ENCODE data around the gene UVSSA. TPM values are rescaled to one million over a fixed set of nuclear protein-coding genes. Genes with fewer than 3 reads are reported as not detected.
A peak's percentile ranks its signal among the peaks of the same experiment; 100 is the strongest.

Gene UVSSA
- total and polyA plus RNA-seq, 9 of the 15 experiments (the other 6 are each of a cell fraction or from before 2014, with no cell fraction given): 0.21 to 14.6 (median 3.3) TPM

GRCh38 chr4:1409079-1409478, 62.1 kb downstream of the UVSSA start:
- Histone ChIP-seq H3K9me3 (replicated peaks; ENCODE audit: control insufficient read depth, insufficient read depth, low read depth, low read length) (no peaks in the 10 kb centered on the region; the same call in 1 of the 2 replicates), H2AFZ (ENCODE audit: low read depth, low read length) (no peak overlapping the region), H3K27ac (ENCODE audit: extremely low read depth, low read depth, low read length) (no peak overlapping the region), H3K4me2 (ENCODE audit: insufficient read depth, low read length) (no peak overlapping the region), H3K9ac (ENCODE audit: insufficient read depth in 1 of 2, low read depth in 2 of 2, low read length in 2 of 2) (no peak overlapping the region), H3K4me3 (no peak overlapping the region), H3K4me1 (replicated peaks in 1 of 2; ENCODE audit: control insufficient read depth in 2 of 2, insufficient read depth in 2 of 2, low read length in 2 of 2) (peaks cover 0 to 24% of the 10 kb centered on the region in 2 experiments; a peak in 3 of 5 replicates), H3K27me3 (ENCODE audit: control insufficient read depth in 2 of 2, insufficient read depth in 2 of 2, low read length in 2 of 2) (no peaks in the 10 kb centered on the region; a peak in 1 of 5 replicates), H4K20me1 (replicated peaks; ENCODE audit: control insufficient read depth, insufficient read depth, low read length) (no peaks in the 10 kb centered on the region), H3K36me3 (ENCODE audit: control insufficient read depth, insufficient read depth, low read length) (no peaks in the 10 kb centered on the region), H3K9me1 (ENCODE audit: control insufficient read depth, insufficient read depth, low read length) (peaks cover 2% of the 10 kb centered on the region), H3K79me2 (ENCODE audit: control insufficient read depth, insufficient read depth, low read length) (no peaks in the 10 kb centered on the region)
- DNase-seq (ENCODE audit: extremely low read depth in 1 of 4, low spot score in 3 of 4) (peak in 1 of 4 experiments; percentile 8), ATAC-seq (no peak), FAIRE-seq (no peak)
- intact Hi-C loops (cut with micrococcal nuclease): no loop called here
- no TSS peak for BruUV-seq (replicated peaks)
- CTCF ChIA-PET (ENCODE audit: low intra/inter-chr PET ratio): no interaction called here
- WGBS (ENCODE audit: insufficient coverage, low coverage, missing lambda C conversion rate): 2% methylated on average over 4 of the region's 14 CpGs
- in situ Hi-C loops (cut with MboI): no loop called here
- POLR2A ChIA-PET: interaction anchor here (0.6 kb wide), 1 partner anchor 1063 kb away, joined by 3 read pairs; no protein-coding TSS in a partner anchor
- TF ChIP-seq MAFG (tag; conservative IDR thresholded peaks at IDR 0.05) (no peak), TAF9B (IDR thresholded peaks at IDR 0.05; ENCODE audit: partially characterized antibody) (no peak), ZNF197 (CRISPR knock-in tag; IDR thresholded peaks at IDR 0.05; ENCODE audit: low read depth) (no peak), SMC3 (conservative IDR thresholded peaks at IDR 0.05; ENCODE audit: insufficient read depth, low read depth, low read length) (no peak), CREB3 (tag; conservative IDR thresholded peaks at IDR 0.05; ENCODE audit: low read depth) (no peak), MNT (conservative IDR thresholded peaks at IDR 0.05) (no peak), CGGBP1 (CRISPR knock-in tag; IDR thresholded peaks at IDR 0.05) (no peak), MYNN (IDR thresholded peaks at IDR 0.05) (no peak), MYNN (CRISPR knock-in tag; IDR thresholded peaks at IDR 0.05) (no peak)

All from K562 (cell line).